M059J (cell line): ENCODE data around the gene SHE. TPM values are rescaled to one million over a fixed set of nuclear protein-coding genes. Genes with fewer than 3 reads are reported as not detected.

Experiments used
- DNase-seq: peaks from one replicate; pipeline ENCODE4 v3.0.0-alpha.2; 2012; ENCODE audit warnings: low read depth
- total RNA-seq: library from RNA; depleted of rRNA; stranded (reverse); fragments of >200 nt; shearing (Covaris generic); gene quantifications from 2 replicates; pipeline ENCODE4 v1.2.3, GENCODE V29; 2014

Gene SHE
- total RNA-seq, 1 experiment from 2014 or later = not detected

DNA sequence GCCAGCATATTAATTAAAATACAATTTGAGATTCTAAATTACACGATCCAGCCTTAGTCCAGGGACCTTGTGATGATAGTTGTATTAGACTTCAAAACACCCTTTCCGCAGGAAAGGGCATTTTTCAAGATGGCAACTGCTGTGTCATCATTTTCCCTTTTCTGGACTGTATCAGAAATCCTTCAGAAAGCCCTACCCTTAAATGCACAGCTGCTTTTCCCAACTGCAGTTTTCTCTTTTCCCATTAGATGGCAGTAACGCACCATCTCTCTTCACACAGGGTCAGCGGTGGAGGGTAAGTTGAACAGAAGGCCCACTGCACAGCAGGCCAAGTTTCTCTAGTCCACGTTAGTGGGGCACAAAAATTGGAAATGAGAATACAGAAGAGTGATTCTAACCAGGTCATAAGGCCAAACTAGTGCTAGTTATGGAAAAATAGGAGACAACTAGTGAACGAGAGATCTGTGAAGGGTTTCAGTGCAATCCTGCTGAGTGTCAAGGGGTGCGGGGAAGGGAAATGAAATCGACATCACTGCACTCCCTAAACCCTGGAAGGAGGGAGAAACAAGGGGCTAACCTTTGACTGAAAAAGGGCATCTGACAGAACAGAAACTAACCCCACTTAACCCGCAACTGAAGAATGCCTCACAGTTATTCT lies 22.3 kb downstream of the SHE start:
- peak; percentile 77 for DNase-seq

DNA sequence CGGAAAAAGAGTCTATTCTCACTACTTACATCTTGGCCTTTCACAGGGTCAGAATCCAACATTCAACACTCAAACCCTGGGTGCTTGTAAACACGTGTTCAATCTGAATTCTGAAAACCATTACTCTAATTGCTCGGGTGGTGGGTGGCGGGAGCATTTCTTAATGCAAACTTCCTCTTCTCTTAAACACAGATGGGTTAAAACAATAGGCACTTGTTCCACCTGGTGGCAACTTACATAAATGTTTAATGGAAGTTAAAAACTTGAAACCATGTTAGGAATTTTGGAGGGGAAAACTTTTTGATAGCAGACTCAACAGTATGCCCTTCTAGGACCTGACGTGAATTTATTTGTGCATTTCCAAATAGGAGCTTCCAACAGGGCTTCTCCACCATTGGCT lies 23.6 kb downstream of the SHE start:
- DNase-seq = peak; percentile 40

DNA sequence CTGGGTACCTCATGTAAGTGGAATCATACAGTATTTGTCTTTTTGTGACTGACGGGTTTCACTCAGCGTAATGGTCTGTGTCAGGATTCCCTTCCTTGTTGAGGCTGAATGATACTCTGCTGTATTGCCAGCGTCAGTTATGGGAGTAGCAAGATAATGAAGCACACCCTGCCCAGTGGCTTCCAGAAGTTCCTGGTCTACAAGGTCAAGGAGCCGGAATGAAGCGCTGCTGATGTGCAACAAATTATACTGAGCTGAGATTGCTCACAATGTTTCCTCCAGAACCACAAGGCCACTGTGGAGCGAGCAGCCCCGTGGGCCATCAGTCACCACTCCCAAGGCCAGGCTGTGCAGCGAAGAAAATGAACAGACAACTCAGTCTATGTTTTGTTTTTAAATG lies 24.2 kb downstream of the SHE start:
- DNase-seq = no peak

DNA sequence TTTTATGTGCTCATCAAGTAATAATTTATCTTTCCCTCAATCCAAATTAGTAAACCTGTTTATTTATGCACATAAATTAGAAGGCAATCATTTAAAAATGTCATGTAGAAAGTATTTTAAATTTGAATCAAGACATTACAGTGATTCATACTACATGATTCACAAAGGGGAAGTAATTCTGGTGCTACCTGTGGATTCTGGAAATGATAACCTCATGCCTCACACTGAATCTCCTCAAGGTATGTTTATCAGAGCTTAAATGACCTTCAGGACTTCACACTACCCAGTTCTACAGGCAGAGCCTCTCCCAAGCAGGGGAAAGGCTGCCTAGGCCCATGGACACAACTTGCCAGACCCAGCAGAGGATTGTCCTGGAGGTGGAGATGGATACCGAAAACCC lies 25.4 kb downstream of the SHE start:
- peak; percentile 20 for DNase-seq

DNA sequence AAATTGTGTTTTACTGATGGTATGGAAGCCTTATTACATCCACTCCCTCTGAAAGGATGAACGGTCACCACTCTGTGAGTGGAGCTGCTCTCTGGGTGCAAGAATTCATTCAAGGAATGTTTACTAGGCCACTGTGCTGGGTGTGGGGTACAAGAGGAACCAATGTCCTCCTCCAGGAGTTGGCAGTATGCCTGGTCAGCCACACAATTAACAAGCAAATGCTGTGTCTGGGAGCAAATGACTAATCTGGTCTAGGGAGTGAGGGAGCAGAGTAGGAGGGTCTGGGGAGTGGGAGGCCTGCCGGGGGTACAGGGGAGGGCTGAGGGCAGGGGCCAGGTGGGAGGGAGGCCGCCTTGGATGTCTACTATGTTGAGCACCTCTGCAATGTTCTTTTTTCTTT lies 27.4 kb downstream of the SHE start:
- DNase-seq = peak; percentile 98

DNA sequence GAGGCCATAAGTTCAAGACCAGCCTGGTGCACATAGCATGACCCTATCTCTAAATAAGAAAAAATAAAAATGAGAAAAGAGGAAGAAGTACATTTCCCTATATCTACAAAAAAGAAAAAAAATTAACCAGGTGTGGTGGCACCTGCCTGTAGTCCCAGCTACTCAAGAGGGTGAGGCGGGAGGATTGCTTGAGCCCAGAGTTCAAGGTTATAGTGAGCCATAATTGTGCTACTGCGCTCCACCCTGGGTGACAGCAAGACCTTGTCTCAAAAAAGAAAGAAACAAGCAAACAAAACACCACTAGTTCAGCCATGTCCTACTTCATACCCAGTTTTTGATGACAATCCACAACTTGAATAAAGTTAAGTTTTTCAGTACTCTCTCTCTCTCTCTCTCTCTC lies 30.9 kb downstream of the SHE start:
- no peak for DNase-seq

DNA sequence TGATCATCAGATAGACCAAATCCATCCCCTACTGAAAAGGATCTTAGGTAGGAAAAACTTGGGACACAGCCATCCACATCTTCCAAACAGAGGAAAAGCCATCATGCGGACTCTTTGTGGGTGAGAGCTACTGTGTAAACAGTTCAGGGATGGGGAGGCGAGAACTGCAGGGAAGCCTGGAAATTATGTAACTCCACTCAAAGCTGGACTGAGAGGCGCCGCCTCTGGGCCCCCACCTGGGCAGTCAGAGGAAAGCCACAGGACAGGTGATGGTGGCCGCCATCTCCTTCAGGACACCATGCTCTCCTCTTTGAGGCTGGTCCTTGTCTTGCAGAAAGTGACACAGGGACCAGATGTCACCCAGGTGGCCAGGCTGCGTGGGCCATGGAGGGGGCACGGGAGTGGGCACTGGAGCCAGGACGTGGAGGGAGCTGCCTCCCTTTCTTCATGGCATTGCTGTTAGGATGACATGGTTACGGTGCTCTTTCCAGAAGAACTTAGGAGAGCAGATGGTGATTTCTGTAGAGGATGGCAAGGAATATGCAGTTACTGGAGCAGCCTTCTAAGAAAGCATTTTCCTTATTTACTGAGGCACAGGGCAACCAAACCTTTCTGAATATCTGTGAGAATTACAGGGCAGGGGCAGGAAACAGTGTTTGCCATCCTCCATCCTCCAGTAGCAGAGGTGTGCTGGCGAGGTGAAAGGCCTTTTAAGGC lies 32.2 kb downstream of the SHE start:
- no peak for DNase-seq

DNA sequence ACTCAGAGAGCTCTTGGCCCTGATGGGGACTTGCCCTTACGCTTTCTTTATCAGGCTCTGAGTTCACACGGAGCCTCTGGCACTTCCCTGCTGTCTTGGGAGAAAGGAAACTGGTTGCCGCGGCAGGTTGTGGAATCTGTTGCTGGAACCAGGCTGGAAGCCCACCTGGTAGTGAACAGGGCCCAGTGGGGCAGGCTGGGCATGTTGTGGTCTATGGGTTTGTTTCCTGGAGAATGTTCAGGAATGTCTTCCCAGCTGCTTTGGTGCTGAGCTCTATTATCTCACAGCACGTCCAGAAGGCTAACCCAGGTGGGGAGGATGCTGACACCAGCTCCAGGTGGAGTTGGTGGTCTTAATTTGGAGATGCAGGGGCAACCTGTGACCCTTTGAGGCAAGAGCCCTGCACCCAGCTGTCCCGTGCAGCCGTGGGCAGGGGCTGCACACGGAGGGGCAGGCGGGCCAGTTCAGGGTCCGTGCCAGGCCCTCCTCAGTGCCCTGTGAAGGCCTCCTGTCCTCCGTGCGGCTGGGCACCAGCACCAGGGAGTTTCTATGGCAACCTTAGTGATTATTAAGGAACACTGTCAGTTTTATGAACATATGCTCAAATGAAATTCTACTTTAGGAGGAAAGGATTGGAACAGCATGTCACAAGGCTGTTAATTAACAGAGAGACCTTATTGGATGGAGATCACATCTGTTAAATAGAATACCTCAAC lies 33.5 kb downstream of the SHE start:
- DNase-seq = no peak

DNA sequence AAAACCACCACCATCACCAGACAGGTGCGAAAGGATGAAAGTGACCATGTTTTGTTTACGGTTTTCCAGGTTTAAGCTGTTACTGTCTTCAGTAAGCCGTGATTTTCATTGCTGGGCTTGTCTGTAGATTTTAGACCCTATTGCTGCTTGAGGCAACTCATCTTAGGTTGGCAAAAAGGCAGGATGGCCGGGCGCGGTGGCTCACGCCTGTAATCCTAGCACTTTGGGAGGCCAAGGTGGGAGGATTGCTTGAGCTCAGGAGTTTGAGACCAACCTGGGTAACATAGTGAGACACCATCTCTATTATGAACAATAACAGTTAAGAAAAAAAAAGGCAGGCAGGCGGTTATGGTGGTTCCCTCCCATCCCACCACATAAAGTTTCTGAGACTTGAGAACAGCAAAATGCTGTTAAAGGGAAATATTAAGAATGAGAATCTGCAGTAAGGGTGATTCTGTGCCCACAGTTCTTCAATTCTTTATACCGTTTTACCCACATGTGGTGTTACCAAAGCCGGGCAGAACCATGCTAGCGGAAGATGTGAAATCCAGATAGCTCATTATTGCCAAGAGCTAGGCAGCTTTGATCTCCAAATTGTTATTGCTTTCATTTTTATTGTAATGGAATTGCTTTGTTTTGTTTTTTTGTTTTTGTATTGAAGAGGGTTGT lies 34.6 kb downstream of the SHE start:
- DNase-seq = no peak

DNA sequence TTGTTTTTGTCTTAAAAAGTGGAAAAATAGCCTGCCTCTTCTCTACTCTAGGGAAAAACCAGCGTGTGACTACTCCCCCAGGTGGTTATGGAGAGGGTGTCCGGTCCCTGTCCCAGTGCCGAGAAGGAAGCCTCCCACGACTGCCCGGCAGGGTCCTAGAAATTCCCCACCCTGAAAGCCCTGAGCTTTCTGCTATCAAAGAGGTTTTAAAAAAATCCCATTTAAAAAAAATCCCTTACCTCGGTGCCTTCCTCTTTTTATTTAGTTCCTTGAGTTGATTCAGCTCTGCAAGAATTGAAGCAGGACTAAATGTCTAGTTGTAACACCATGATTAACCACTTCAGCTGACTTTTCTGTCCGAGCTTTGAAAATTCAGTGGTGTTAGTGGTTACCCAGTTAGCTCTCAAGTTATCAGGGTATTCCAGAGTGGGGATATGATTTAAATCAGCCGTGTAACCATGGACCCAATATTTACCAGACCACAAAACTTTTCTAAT lies 35.2 kb downstream of the SHE start:
- DNase-seq = no peak

DNA sequence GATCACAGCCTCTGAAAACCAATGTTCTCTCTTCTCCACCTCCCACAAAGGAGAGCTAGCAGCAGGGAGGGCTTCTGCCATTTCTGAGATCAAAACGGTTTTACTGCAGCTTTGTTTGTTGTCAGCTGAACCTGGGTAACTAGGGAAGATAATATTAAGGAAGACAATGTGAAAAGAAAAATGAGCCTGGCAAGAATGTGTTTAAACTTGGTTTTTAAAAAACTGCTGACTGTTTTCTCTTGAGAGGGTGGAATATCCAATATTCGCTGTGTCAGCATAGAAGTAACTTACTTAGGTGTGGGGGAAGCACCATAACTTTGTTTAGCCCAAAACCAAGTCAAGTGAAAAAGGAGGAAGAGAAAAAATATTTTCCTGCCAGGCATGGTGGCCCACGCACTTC lies 36.0 kb downstream of the SHE start:
- no peak for DNase-seq

DNA sequence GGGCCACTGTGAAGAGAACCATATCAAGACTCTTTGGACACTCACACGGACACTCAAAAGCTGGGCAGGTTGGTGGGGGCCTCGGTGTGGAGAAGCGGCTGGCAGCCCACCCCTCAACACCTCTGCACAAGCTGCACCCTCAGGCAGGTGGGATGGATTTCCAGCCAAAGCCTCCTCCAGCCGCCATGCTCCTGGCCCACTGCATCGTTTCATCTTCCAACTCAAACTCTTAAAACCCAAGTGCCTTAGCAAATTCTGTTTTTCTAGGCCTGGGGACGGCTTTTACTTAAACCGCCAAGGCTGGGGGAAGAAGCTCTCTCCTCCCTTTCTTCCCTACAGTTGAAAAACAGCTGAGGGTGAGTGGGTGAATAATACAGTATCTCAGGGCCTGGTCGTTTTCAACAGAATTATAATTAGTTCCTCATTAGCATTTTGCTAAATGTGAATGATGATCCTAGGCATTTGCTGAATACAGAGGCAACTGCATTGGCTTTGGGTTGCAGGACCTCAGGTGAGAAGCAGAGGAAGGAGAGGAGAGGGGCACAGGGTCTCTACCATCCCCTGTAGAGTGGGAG lies 36.5 kb downstream of the SHE start:
- no peak for DNase-seq

DNA sequence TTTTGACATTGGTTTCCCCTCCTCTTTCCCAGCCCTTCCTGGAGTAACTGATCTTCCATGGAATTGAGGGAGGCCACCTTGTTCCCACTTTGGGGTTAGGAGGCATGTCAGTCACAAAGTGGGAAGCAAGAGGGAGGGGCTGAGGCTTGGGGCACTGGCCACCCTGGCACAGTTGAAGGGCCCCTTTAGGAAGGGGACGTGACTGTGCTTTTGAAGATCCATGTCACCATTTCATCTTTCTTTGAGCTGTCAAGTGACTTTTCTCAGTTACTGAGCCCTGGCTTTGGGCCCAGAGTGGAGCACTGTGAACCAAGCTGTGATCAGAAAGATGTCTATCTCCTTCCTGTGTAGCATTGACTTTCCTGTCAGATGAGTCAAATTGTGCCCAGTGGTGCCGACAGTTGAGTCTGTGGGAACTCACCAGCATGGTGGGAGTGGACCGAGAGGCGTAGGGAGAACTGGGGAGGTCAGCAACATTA lies 38.7 kb downstream of the SHE start:
- DNase-seq = peak; percentile 61

DNA sequence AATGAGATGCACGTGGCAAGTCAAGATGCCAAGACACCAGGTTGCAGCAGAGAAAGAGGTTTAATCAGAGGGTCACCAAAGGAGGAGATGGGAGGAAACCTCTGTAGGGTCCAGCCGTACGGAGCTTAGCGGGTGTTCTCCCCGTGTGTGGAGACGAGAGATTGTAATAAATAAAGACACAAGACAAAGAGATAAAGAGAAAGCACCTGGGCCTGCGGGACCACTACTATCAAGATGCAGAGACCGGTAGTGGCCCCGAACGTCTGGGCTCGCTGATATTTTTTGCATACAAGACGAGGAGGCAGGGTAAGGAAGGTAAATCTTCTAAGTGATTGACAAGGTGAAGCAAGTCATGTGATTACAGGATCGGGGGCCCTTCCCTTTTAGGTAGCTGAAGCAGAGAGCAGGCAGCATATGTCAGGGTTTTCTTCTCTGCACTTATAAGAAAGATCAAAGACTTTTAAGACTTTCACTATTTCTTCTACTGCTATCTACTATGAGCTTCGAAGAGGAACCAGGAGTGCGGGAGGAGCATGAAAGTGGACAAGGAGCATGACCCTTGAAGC lies 41.4 kb downstream of the SHE start:
- DNase-seq = no peak

DNA sequence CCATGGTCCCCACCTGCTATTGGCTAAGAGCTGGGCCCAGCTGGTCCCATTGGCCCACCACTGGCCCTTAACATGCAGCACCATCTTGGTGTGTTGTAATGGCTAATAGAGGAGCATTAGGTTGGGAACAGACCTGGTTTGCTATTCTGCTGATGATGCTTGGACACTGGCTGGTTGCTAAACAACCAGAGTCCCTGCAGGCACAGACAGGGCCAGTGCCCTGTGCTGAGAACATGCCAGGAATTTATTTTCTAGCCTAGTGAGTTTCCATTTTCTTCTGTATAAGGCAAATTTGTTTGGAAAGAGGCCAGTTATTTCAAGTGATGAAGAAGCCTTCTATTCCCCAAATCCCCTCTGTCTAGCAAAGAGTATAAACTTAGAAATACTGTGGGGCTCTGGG lies 43.1 kb downstream of the SHE start:
- peak; percentile 40 for DNase-seq

DNA sequence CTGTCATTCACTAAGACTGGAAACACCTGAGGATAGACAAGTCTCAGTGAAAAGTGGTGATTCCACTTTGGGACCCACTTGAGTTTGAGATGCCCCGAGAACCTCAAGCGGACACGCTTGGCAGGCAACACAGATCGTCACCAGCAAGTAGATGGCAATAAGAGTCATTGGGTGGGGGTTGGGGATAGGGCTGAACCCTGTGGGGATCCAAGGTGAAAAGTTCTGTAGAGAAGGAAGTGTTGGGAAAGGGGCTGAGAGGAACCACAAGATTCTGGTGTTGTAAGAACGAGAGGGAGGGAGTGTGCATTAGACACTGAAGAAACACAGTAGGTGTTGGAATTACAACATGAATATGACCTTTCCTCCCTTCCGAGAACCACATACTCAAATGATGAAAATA lies 45.6 kb downstream of the SHE start:
- no peak for DNase-seq

DNA sequence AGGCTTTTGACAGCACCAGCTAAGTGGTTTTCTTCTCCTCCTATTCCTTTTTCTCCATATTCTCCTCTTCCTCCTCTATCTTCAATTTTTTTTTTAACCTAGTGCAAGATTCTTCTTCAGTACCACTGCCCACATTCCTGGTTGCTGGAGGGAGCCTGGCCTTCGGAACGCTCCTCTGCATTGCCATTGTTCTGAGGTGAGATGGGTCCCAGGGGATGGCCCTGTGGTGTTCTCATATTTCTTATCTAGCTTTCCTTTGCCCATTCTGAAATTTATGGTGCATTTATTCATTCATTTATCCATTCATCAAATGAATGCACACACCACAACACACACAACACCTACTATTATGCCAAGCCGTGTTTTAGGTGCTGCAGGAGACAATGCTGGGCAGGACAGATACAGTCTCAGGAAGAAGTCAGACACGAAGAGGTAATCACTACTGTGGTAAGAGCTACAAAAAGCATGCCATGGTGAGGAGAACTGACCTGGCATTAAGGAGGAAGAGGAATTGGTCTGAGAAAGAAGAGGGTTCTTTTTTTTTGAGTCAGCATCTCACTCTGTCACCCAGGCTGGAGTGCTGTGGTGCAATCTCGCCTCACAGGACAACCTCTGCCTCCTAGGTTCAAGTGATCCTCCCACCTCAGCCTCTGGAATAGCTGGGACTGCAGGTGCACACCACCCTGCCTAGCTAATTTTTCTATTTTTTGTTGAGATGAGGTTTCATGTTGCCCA lies 47.7 kb downstream of the SHE start:
- DNase-seq = no peak

DNA sequence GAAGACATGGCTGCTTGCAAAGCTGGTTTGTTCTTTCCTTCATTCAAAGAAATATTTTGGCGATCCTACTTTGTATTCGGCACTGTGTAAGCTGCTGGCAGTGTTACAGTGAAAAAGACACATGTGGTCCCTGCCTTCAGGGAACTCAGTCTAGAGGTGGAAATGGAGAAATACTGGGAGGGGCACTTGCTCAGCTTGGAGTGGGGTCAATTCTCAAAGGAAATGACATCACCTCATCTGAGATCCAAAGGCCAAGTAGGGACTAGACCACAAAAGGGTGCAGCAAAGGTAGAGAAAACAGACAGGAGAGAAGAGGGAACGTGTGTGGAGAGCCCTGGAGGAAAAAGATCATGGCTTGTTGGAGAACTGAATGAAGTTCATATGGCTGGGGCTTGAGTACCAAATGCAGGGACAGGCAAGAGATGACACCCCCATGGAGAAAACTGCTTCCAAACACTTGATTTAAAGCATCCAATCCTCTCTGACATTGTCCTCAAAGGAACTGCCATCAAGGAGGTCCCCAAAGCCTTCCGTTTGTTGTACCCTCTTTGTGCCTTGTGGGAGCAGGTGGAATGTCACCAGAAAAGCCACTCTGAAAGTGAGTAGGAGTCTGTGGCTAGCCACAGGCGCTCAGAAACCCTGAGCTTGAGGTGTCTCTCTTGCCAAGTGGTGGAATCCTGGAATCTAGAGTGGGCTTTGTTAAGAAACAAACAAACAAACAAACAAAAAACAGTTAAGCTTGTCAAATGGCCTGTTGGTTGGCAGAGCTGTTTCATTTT lies 48.4 kb downstream of the SHE start:
- peak; percentile 73 for DNase-seq

DNA sequence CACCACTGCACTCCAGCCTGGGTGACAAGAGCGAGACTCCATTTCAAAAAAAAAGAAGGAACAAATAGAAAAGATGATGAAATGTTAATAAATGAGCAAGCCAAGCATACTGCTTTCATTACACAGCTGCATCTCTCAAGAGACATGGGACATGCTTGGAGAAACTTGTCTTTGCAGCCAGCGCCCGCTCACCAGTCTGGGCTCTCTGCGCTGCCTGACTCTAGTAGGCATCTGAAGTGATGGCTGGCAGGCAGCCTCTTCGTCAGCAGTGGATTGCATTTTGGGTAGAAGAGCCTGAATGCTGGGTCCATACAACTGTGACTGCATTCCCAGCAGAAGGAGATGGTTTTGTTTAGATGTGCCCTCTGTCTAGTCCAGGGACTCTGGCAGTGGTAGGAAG lies 49.1 kb downstream of the SHE start:
- peak; percentile 3 for DNase-seq

DNA sequence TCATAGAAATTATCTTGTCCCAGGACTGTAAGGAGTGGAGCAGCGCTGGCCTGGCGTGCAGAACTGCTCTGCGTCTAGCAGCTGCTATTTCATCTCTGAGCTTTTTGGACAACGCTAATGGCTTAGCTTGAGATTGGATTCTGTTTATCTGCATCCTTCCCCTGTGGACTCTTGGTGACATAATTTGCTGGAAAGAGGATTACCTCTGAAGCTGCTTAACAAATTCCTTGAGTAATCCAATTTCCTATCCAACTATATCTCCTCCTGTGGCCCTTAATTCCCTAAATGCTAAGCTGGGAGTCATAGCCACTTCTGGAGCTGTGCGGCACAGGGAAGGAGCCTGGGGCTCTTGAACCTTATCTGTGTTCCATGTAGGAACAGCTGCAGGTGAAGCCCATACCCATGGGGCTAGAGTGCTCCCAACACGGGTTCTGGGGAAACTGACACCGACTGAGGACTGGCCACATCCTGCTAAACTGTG lies 53.8 kb downstream of the SHE start:
- DNase-seq = no peak
